ENCODE measurements around the gene KRT37.
"Not testable (repeated sequence)": the region's sequence is repeated elsewhere in the genome, so short reads cannot be mapped to it uniquely, and the experiment has no call there.

The KRT37 gene

DNA sequence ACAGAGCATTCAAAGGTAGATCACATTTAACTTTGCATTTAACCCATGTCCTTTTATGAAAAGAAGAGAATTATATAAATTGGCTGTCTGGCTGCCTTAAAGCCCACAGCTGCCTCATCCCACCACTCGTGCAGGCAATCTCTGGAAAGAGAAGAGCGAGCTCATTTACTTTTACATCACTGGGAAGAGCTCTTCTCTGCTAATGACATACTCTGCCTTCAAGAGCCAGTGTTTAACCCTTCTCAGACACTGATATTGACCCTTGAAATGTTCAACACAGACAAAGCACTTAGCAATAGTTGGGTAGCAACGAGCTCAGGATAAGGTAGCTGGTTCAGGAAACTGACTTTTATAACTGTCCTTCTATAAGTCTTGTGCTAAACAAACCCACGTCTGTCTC lies 9.6 kb upstream of the KRT37 start:
- no peak for DNase-seq

- DNase-seq: no peak
Measured at GRCh38 chr17:41433586-41433985, 9.2 kb upstream of the KRT37 start.

DNA sequence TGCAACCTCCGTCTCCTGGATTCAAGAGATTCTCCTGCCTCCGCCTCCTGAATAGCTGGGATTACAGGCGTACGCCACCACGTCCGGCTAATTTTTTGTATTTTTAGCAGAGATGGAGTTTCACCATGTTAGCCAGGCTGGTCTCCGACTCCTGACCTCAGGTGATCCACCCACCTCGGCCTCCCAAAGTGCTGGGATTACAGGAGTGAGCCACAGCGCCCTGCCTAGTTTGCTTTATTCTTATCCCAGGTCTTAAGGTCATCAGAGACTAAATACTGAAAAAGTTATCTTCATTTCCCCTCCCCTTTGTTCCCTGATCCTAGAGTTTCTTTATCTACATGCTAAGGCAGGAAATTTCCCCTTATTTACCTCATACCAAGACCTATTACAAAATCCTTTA lies 6.0 kb upstream of the KRT37 start:
- DNase-seq: not testable (repeated sequence)

GRCh38 chr17:41429667-41430066 lies 5.3 kb upstream of the KRT37 start:
- DNase-seq: no peak

DNA sequence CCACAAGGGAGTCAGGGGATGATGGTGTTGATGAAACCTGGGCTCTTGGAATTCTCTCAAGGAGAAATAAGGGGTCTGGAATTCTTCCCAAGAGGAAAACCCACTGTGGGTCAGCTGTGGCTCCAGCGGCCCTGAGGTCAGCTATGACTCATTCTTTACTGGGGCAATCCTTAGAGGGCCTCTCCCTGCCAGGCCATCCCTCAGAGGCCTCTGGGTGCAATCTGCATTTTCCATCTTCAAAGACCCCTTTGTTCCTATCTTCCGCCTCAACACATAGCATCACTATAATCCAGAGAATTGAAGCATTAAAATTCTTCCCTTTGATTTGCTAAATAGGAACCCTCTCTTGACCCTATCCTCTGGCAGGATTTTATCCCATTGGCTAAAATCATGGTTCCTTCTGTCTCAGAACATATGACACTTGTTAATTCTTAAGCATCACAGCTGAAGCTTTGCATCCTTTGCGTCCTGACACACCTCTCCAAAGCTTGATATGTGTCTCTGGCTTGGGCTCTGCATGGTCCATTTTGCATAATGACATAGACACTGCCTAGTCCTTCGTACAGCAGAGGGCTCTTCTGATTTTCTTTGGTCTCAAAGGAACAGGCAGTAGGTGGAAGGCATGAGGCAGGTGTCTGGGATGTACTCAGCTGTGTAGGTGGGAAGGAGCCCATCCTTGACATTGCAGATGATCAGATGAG lies 4.4 kb upstream of the KRT37 start:
- no peak for DNase-seq

- DNase-seq: not testable (repeated sequence)
Measured at GRCh38 chr17:41422586-41422985, 1.8 kb downstream of the KRT37 start.

DNA sequence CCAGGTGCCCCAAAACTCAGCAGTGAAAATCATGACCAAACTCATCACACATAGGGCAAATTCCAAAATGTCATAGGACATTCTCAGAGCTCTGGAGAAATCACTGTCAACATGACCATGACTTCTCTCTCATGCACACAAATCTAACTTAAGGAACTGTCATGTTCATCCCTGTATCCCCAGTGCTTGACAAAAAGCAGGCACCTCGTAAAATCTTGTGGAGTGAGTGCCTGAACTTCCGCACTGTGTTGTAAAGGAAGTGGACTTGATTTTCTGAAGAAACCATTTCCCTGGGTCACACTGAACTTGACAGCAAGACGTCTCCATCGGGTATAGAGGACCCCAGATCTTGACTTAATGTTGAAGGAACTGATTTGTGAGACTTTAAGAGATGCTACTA lies 2.8 kb downstream of the KRT37 start:
- no peak for DNase-seq

DNA sequence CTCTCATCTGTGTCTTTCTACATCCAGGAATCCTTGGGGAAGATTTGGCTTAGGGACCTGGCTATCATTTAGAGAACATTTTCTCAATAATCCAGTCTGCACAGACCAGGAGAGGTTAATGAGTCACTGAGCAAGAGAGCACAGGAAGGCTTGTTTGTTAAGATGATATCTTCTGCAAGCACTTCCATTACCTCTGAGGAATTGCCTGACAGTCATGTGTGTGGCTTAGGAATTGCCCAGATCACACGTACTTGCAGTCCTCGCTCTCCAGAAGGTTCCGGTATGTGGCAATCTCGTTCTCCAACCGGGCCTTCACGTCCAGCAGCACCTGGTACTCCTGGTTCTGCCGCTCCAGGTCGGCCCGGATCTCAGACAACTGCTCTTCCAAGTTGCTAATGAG lies 3.3 kb downstream of the KRT37 start:
- no peak for DNase-seq

DNA sequence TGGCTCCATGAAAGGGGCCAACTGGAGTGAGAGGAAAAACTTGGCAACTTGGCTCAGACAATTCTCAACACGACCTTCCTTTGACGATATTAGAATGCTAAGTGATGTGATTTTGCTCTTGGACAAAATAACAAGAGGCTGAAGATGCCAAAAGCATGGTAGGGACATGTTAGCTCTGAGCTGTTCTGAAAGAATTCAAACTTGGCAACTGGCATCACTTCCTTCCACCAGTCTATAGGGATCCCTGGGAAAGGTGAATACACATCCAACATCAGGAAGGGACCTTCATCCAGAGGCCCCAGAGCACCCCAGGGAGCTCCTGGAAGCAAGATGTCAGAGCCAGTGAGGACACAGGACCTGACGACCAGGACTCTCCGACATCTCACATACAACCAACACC lies 4.3 kb downstream of the KRT37 start:
- no peak for DNase-seq

DNA sequence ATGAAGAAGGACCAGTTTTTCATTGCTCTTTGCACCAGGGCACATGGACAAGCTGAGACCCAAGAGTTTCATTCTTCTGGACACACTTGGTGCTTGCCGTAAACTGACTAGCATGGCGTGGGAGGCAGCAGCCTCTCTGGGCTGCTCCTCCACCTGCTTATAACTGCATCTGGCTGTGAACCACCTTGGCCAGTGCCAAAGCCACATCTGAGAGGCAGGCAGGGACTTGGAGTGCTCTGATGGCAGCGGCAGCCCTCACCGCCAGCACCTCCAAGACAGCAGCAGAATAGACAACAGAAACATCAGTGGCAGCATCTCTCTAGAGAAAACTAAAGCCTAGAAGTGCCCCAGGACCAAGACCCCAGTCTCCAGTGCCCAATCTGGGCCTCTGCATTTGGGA lies 4.7 kb downstream of the KRT37 start:
- DNase-seq: no peak

DNA sequence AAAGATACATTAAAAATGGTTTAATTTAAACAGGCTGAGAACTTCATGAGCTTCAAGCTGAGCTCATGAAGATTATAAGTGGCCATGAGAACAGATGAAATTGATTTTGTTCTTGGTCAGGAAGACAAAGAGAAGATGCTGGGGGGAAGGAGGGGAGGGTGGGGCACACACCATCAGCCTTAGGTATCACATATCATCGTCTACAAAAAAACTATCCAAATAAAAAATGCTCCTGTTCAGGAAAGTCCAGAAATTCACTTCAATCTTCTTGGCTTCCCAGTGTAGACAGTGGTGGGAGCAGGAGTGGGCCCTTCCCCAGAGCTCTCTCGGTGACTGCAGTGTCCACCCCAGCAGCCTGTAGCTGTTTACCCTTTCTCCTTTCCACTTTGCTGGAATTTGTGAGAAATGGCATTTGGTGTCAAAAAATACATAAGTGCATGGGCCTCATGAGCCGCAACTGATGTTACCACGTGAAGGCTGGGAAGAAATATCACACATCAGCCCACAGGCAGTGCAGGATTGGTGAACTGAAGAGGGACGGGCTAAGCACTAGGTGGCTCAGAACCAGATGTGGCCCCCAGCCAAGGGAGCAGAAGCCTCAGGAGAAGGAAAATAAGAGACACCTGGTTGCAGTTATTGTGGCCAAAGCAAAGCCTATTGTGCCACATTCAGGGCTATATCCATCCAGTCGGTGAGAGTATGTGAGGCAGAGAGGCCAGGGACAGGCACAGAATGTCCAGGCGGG lies 6.1 kb downstream of the KRT37 start:
- no peak for DNase-seq

GRCh38 chr17:41417576-41418015 lies 6.8 kb downstream of the KRT37 start:
- DNase-seq: no peak

DNA sequence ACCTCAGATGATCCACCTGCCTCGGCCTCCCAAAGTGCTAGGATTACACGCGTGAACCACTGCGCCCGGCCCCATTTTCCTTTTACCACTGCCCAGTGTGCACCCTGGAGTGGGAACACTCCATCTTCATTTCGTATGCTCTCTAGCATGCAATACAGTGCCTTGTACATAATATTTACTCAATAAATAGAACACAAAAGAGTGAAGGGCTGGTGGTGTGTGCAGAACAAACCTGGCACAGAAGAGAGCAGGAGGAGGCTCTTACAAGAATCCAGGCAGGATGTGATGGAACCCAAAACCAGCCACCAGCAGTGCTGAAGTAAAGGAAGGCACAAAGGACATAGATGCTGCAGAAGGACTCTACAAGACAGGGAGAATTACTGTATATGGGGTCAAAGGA lies 7.3 kb downstream of the KRT37 start:
- DNase-seq: no peak

DNA sequence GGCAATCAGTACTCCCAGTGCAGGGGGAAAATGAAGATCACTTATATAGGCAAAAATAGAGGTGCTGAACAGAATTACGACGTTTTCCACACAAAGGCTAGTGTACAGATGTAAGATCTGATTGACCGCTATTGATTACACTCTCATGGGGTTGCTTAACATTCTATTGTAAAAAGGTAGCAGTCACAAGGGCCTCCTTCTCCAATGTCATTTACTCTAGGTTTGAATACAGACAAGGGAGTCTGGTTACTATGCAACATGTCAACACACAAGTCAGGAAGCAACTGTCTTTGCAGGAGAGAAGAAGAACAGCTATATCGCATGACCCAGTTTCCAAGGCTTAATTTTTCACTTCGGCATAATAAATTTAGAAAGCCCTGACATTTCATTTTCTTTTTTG lies 7.9 kb downstream of the KRT37 start:
- no peak for DNase-seq

DNA sequence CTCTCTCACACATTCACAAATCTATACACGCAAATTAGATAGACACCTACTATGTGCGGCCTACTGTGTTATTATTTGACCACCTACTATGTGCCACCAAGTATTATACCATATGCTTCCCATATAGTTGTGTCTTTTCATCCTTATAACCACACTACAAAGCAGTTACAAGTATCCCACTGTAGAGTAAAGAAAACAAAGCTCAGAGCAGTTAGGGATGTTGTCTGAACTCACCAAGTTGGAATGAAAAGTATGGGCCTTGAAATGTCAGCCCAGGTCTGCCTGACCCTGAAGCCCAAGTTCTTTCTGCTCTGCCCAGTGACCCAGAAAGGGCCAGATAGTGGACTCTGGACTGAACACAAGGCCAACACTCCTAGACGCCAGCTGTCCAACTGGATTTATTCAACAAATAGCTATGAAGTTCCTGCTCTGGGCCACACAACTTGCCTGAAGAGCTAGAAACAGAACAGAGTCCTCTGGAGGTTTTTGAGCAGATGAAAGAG lies 8.5 kb downstream of the KRT37 start:
- no peak for DNase-seq

DNA sequence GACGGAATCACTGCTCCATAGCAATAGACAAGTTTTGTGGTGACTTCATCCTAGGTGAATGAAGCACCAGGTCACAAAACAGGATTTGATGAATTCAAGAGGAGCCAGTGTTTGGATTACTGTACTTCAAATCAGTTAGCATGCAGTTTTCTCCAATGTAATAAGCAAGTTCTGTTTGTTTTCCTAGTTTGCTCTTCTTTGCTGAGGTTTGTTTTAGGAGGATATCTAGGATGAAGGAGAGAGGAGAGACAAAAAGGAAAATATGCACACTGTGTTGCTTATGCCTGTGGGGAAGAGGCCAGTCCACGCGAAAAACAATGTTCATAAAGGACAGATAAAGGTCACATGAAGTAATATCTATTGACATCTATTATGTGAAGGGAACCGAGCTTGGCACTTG lies 9.0 kb downstream of the KRT37 start:
- no peak for DNase-seq

DNA sequence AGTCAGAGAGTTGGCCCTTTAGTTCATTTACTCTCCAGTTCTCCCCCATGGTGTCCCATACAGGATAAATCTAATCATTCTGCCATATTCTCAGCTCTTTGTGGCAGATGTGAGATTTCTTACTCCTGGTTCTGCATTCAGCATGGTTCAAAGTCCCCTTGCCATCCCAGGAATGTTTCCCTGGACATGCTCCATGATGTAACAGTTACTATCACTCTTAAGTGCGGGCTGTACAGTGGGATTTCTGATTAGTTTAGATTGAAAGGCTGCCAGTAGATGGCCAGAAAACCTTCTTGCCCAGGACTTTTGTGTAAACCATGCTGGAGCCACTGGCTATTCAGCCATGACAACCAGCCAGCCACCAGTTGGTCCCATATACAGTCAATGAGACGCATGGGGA lies 10.4 kb downstream of the KRT37 start:
- DNase-seq: no peak

- DNase-seq: no peak
Measured at GRCh38 chr17:41413353-41413957, 10.9 kb downstream of the KRT37 start.

DNA sequence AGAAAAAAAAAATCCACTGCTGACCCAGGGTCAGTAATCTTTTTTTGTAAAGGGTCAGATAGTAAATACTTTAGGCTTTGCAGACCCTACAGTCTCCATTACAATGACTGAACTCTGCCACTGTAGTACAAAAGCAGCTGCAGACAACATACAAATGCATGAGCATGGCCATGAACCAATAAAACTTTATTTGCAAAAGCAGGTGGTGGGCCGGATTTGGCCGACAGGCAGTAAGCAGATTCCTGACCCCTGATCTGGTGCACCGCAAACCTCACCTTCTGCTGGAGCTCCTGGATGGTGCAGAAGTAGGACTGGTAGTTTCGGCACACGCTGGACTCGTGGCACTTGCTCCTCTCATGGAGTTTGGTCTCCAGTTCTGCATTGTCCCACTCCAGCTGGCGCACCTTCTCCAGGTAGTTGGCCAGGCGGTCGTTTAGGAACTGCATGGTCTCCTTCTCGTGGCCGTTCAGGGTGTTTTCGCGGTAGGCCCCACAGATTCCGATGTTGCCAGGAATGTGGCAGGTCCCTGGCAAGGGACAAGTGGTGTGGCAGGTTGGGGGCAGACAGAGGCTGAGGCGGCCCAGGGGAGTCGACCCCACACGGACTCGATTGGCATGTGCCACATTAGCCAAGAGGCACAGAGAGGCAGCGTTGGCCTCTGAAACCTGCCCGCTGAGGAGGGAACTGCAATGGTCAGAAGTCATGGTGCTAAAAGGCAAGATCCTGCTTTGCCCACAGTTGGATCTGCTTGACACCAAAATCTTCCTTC lies 13.1 kb downstream of the KRT37 start:
- DNase-seq: no peak

DNA sequence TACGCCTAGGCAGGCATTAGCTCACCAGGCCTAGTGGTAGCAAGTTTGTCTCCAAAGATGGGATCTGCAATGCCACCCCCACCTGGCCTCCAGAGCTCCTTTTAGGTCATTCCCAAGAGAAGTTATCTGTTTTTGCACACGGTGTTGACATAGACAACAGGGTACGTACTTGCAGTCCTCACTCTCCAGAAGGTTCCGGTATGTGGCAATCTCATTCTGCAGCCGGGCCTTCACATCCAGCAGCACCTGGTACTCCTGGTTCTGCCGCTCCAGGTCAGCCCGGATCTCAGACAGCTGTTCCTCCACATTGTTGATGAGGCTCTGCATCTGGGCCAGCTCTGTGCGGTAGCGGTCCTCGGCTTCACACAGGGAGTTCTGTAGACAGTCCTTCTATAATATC lies 17.2 kb downstream of the KRT37 start:
- DNase-seq: no peak

DNA sequence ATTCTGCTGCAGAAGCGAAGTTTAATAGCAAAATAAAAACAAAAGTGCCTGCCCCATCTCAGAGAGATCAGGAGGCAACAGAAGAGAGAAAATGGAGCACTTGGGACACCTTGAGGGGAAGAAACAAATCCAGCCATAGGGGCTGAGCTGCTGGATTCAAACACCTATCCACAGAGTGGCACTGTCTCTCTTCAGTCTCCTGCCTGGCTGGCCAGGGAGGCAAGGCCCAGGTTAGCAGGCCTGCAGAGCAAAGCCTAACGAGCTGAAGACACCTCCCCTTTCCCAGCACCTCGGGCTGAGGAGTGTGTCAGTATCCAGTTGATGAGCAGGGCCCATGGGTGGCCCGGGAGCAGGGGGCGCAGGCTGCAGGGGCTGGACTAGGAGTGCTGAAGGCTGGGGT lies 18.2 kb downstream of the KRT37 start:
- no peak for DNase-seq

- DNase-seq: no peak
Measured at GRCh38 chr17:41404024-41404671, 20.2 kb downstream of the KRT37 start.
